HL-60 (cell line): ENCODE results near the gene SLC25A29.

Source experiments
- DNase-seq, 2 experiments: peaks; one replicate each; pipeline ENCODE4 v3.0.0-alpha.2; 2010 to 2020; ENCODE audit warnings: low read depth in 1 of 2, low spot score in 1 of 2
- H3K27ac ChIP-seq: fragments of 250-450 bp; sonication (Bioruptor Pico); replicated peaks from 2 replicates; pipeline ENCODE4 v1.5.1; 2020; ENCODE audit warnings: mild to moderate bottlenecking, moderate library complexity
- H3K27me3 ChIP-seq: fragments of 250-450 bp; sonication (Bioruptor Pico); 2 replicates; pipeline ENCODE4 v1.5.1; 2021; ENCODE audit warnings: mild to moderate bottlenecking, moderate library complexity; ENCODE audit not compliant: insufficient read depth, poor library complexity, severe bottlenecking
- H3K4me3 ChIP-seq: replicated peaks from 2 replicates; pipeline ENCODE4 v1.5.1; 2011; ENCODE audit warnings: mild to moderate bottlenecking, control low read depth, low read length; ENCODE audit not compliant: insufficient read depth
- CTCF ChIP-seq: IDR thresholded peaks from one replicate; pipeline ENCODE4 v1.5.1; 2011; ENCODE audit warnings: low read length, control low read depth, inconsistent platforms; ENCODE audit not compliant: insufficient read depth
- GABPA ChIP-seq: IDR thresholded peaks from 2 replicates; pipeline ENCODE4 v1.6.1; 2012; ENCODE audit warnings: low read depth
- POLR2AphosphoS5 ChIP-seq: IDR thresholded peaks from 2 replicates; pipeline ENCODE4 v1.6.1; 2012; ENCODE audit warnings: low read depth
- REST ChIP-seq: IDR thresholded peaks from 2 replicates; pipeline ENCODE4 v1.6.1; 2012; ENCODE audit warnings: low read depth; ENCODE audit not compliant: insufficient replicate concordance
- SPI1 ChIP-seq: IDR thresholded peaks from 2 replicates; pipeline ENCODE4 v1.6.1; 2012; ENCODE audit warnings: low read depth, mild to moderate bottlenecking, borderline replicate concordance

The SLC25A29 gene

DNA sequence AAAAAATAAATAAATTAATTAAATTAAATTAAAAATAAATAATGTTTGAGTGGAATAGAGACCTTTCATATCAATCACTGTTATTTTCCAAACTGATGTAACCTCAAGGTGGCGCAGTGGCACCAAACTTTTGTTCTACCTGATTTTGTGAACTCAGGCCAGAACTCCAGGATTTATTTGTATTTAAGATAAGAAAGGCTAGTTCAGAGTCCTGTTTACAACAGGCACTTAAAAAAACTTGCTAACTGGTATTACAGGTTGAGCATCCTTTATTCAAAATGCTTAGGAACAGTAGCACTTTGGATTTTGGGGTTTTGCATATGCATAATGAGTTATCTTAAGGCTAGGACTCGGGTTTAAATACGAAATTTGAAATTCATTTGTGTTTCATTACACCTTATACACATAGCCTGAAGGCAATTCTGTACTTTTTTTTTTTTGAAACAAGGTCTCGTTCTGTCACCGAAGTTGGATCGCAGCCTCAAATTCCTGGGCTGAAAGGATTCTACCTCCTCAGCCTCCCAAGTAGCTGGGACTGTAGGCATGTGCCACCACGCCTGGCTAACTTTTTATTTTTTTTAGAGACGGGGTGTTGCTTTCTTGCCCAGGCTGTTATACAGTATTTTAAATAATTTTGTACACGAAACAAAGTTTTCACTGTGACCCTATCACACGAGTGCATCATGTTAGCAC lies 34.9 kb downstream of the SLC25A29 start:
- no peak for TF ChIP-seq CTCF
- TF ChIP-seq POLR2AphosphoS5: no peak
- TF ChIP-seq GABPA: no peak
- TF ChIP-seq SPI1: no peak
- TF ChIP-seq REST: no peak
- no peaks in the 10 kb centered on the region for H3K27me3 ChIP-seq
- H3K27ac ChIP-seq: no peak overlapping the region
- no peak overlapping the region for H3K4me3 ChIP-seq
- DNase-seq: no peak

- H3K27ac ChIP-seq: no peak overlapping the region
- H3K4me3 ChIP-seq: no peak overlapping the region
- H3K27me3 ChIP-seq: no peaks in the 10 kb centered on the region
- TF ChIP-seq REST: no peak
- no peak for TF ChIP-seq CTCF
- no peak for TF ChIP-seq SPI1
- no peak for TF ChIP-seq GABPA
- TF ChIP-seq POLR2AphosphoS5: no peak
- no peak for DNase-seq
Measured at GRCh38 chr14:100268591-100269207, 37.5 kb downstream of the SLC25A29 start.

GRCh38 chr14:100267990-100268389 lies 38.3 kb downstream of the SLC25A29 start:
- TF ChIP-seq GABPA (no peak), SPI1 (no peak), POLR2AphosphoS5 (no peak), CTCF (no peak), REST (no peak)
- no peaks in the 10 kb centered on the region for H3K27me3 ChIP-seq
- no peak for DNase-seq
- H3K27ac ChIP-seq: no peak overlapping the region
- H3K4me3 ChIP-seq: no peak overlapping the region
